ENCODE data around the gene FAM120B. TPM values are rescaled to one million over a fixed set of nuclear protein-coding genes. Genes with fewer than 3 reads are reported as not detected.

FAM120B gene
- total RNA-seq, 1 donor from 2014 or later, result 20.5 TPM

DNA sequence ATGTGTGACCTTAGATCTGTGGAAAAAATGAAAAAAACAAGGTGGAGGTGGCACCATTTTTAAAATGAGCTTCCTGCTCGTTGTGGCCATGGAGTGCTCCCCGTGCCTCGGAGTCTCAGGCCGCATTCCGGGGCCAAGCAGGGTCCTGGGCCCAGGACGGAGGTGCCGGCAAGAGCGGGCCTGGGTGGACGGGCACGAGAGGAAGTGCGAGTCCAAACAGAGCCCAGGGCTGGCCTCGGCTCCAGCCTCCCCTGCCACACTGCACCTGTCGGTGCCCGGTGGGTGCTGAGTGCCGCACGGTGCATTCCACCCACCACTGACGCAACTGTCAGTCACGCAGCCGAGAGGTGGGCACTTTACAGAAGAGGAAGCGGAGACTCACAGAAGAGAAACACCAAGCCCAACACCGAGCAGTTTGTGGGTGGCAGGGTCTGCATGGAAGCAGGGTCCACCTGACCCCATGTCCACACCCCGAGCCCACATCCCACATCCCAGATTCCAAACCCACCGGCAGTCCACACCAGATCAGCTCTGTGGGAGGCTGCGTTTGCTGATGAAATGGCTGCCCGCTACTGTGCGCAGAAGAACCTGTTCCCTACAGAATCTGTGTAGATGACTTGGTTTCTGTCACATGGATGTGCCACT lies 148.9 kb downstream of the FAM120B start:
- DNase-seq, result no peak
- intact Hi-C loops (cut with micrococcal nuclease), result no loop called here
- no peak for ATAC-seq

DNA sequence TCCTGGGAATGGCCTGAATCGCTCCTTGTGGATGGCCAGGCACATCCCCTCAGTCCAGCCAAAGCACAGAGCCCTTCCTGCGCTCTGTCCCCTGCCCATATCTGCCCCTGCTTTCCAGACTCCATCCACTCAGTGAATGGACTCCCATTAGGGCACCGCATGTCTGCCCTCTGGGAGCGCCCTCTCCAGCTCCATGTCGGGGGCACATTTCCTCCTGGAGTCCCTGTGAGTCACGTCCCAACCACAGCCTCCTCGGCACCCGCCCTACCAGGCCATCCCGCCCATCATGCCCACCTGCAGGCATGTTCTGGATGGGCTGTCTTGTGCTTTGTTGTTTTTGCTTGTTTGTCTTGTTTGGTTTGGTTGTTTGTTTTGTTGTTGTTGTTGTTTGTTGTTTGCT lies 149.8 kb downstream of the FAM120B start:
- intact Hi-C loops (cut with micrococcal nuclease), result no loop called here
- ATAC-seq (no peak), DNase-seq (no peak)

Small RNAs within 50 kb of the gene (microRNA-seq; reads per million reads assigned to microRNA genes)
- gene MIR4644 (ENCODE audit: borderline number of aligned reads), result not detected

Other genes starting within 250 kb of the FAM120B start
- gene DLL1, start 15.7 kb upstream of the FAM120B start, total RNA-seq, result 15.3 TPM
- gene PSMB1, start 246.5 kb downstream of the FAM120B start, total RNA-seq, result 138 TPM
- 8.8 TPM for gene TBP, start 247.6 kb downstream of the FAM120B start, total RNA-seq

Measured in left ventricle myocardium superior (tissue), 1 donor.